MG63 (cell line): ENCODE results near the gene C14orf180. TPM values are rescaled to one million over a fixed set of nuclear protein-coding genes. Genes with fewer than 3 reads are reported as not detected.
A peak's percentile ranks its signal among the peaks of the same experiment; 100 is the strongest.
"Not testable (repeated sequence)": the region's sequence is repeated elsewhere in the genome, so short reads cannot be mapped to it uniquely, and the experiment has no call there.

ENCODE experiments used
- DNase-seq: peaks from one replicate; pipeline ENCODE4 v3.0.0-alpha.2; 2020
- H3K27me3 ChIP-seq: fragments of 250-450 bp; sonication (Bioruptor Pico); 2 replicates; pipeline ENCODE4 v1.5.1; 2020; ENCODE audit warnings: mild to moderate bottlenecking, moderate library complexity
- H3K36me3 ChIP-seq: fragments of 250-450 bp; sonication (Bioruptor Pico); 2 replicates; pipeline ENCODE4 v1.5.1; 2020; ENCODE audit warnings: mild to moderate bottlenecking, moderate library complexity
- H3K4me3 ChIP-seq: fragments of 250-450 bp; sonication (Bioruptor Pico); 2 replicates; pipeline ENCODE4 v1.5.1; 2020; ENCODE audit warnings: mild to moderate bottlenecking, moderate library complexity
- H3K9me3 ChIP-seq: fragments of 250-450 bp; sonication (Bioruptor Pico); 2 replicates; pipeline ENCODE4 v1.5.1; 2020; ENCODE audit warnings: mild to moderate bottlenecking, moderate library complexity
- total RNA-seq: library from RNA; depleted of rRNA; stranded (reverse); fragments of >200 nt; shearing (Covaris generic); gene quantifications from 2 replicates; pipeline ENCODE4 v1.2.3, GENCODE V29; 2014; ENCODE audit warnings: low replicate concordance

The C14orf180 gene
- total RNA-seq, 1 experiment from 2014 or later = not detected

DNA sequence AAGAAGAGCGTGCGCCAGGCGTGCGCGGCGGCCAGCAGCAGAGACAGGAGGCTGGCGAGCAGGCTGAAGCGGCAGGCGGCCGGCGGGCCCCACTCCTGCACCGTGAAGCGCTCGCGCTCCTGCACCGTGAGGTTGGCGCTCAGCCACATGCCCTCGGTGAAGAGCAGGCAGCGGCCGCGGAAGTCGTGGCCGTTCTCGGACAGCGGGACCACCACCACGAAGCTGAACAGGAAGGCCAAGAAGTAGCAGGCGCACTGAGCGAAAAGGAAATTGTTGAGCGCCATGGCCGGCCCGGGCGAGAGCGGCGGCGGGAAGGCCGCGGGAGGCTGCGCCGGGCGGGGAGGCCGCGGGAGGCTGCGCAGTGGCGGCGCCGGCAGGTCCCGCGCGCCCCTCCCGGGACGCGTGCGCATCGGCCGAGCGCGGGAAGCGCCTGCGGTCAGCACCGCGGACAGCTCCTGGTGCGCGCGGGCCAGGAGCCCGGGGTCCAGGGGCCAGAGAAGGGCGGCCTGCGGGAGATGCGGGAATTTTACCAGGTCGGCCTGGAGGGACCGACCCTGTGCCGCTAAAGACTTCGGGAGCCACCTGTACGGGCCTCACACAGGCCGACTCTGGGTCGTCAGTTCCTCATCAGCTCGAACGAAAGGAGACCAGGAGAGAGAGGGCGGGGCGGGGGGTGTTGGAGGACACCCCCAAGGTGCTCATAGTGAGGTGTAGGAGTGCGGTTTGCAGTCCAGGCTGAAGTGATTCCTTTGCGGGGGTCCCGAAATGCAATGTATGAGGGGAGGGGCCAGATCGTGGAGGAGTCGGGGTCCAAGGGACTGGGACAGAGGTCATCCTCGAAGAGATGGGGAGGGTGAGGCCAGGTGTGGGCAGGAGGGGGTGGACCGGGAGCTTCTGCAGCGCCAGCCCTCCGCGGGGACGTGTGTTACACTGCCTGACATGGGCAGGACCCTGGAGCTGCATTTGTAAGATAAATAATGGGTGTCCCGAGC lies 25.2 kb downstream of the C14orf180 start, which contains the start of gene TMEM179:
Gene TMEM179, minus strand, starts transcription at position 315 of the 992 bp plus-strand sequence. Its CDS starts 31 bp downstream, at position 284.
- Histone ChIP-seq H3K4me3 (no peak within 1 kb of the TSS), H3K27me3 (peaks cover 4% of the 10 kb centered on the region; the same call in 1 of the 2 replicates), H3K9me3 (no peaks in the 10 kb centered on the region), H3K36me3 (no peaks in the 10 kb centered on the region)
- DNase-seq = peak; percentile 21

DNA sequence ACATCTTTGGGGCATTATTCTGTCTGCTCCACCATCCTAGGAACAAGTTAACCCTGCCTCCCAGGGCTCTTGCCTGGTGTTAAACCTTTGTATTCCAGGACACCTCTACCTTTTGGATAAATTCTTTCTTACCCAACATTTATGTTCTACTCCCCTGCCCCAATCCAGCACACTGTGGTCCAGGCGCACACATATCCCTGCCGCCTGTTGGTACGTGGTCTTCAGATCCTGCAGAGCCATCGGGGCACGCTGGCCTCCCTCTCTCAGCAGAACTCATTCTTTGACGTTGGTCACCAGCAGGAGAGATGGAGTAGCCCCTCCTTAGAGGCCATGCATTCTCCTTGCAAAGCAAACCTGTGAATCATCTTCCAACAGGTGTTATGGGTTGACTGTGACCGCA lies 30.1 kb downstream of the C14orf180 start:
- no peaks in the 10 kb centered on the region for H3K36me3 ChIP-seq
- no peak for DNase-seq
- no peaks in the 10 kb centered on the region for H3K9me3 ChIP-seq
- H3K27me3 ChIP-seq = peaks cover 4% of the 10 kb centered on the region; the same call in 1 of the 2 replicates
- H3K4me3 ChIP-seq = no peak overlapping the region

DNA sequence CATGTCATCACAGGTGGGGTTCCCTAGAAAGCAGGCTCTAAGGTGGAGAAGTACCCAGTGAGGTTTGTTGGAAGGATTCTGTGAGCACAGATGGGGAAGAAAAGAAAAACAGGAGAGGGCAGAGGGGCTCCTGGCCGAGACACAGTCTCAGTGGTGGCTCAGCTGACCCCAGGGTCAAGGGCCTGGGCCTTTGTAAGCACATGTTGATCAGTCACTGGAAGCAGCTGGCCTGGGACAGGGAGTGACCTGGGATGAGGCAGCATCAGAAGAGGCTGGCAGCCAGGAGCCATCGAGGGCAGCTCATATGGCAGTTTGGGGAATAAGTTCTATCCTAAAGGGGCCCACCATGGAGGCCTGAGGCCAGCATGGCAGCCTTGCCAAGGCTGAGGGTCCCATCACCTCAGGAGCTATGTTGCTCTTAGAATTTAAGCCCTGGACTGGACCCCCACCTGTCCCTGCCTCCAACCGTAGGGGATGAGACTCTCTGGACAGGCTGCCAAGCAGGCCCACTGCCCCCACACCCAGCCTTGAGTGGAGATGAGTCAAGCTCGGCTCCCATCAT lies 31.3 kb downstream of the C14orf180 start:
- Histone ChIP-seq H3K4me3 (no peak overlapping the region), H3K36me3 (no peaks in the 10 kb centered on the region), H3K27me3 (no peaks in the 10 kb centered on the region; the same call in 1 of the 2 replicates), H3K9me3 (no peaks in the 10 kb centered on the region)
- no peak for DNase-seq

DNA sequence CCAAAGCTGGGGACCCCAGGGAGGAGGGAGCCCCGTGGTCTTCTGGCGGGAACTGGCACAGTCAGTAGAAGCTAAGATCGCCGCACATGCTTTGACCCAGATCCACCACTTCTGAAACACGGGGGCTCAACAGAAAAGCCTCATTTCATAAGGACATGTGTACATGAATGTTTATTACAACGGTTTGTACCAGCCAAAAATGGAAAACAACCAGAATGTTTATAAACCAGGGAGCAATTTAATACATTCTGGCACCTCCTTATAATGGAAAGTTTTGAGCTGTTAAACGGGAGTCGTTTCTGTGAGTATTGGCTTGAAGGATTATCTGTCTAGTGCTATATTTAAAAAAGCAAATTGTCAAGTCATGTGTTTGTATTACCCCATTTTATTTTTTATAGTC lies 32.3 kb downstream of the C14orf180 start:
- Histone ChIP-seq H3K9me3 (no peaks in the 10 kb centered on the region), H3K4me3 (no peak overlapping the region), H3K36me3 (no peaks in the 10 kb centered on the region), H3K27me3 (no peaks in the 10 kb centered on the region; the same call in none of the 2 replicates)
- DNase-seq = no peak

DNA sequence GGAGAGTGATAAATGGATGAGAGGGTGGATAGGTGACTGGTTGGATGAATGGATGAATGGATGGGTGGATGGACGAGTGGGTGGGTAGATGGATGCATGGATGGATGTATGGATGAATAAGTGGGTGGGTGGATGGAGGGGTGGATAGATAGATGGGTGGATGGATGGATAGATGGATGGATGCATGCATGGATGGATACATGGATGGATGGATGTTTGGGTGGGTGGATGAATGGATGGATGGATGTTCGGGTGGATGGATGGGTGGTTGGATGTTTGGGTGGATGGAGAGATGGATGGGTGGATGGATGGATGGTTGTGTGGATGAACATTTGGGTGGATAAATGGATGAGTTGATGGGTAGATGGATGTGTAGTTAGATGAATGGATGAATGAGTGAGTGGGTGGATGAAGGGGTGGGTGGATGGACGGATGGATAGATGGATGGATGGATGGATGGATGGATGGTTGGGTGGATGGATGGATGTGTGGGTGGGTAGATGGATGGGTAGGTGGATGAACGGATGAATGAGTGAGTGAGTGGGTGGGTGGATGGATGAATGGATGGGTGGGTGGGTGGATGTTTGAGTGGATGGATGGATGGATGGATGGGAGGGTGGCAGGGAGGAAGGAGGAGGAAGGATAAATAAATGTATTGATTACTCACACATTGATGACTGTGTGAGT lies 34.7 kb downstream of the C14orf180 start:
- H3K4me3 ChIP-seq = no peak overlapping the region
- H3K36me3 ChIP-seq = no peaks in the 10 kb centered on the region
- H3K27me3 ChIP-seq = no peaks in the 10 kb centered on the region; the same call in none of the 2 replicates
- DNase-seq = no peak
- no peaks in the 10 kb centered on the region for H3K9me3 ChIP-seq

DNA sequence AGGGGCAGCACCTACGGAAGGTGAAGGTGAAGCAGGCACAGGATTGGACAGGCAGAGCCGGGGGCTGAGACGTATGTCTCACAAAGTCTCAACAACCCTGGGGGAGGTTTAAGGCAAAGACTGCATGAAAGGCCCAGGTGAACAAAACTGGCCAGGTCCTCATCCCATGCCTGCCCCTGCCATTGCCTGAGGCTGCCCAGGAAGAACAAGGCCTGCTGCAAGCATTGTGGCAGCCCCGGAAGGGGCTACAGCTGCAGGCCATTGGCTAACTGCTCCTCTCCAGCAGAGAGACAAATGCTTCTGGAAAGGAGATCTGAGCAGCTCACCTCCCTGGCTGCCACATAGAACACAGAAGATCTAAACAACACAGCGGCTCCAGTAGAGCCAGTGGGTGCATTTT lies 45.4 kb downstream of the C14orf180 start:
- no peaks in the 10 kb centered on the region for H3K36me3 ChIP-seq
- no peaks in the 10 kb centered on the region for H3K27me3 ChIP-seq
- DNase-seq = no peak
- H3K4me3 ChIP-seq = no peak overlapping the region
- H3K9me3 ChIP-seq = no peaks in the 10 kb centered on the region

DNA sequence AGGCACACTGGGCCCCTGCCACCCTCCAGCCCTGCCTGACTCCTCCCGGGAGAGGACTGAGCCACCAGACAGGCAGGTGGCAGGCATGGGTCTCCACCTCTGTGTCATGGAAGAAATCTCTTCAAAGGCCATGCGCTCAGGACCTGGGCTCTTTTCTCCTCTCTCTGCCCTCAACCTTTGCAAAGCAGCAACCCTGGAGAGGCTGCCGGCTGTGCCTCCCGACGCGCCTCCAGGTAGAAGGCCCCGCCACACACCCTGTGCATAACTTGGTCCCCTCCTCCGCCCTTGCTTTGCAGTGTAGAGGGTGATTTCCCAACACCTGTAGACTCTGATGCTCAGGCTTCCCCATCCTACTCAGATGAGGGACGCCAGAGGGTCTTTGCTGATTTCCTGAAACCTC lies 53.2 kb downstream of the C14orf180 start:
- Histone ChIP-seq H3K36me3 (no peaks in the 10 kb centered on the region), H3K27me3 (no peaks in the 10 kb centered on the region), H3K9me3 (no peaks in the 10 kb centered on the region), H3K4me3 (no peak overlapping the region)
- no peak for DNase-seq

DNA sequence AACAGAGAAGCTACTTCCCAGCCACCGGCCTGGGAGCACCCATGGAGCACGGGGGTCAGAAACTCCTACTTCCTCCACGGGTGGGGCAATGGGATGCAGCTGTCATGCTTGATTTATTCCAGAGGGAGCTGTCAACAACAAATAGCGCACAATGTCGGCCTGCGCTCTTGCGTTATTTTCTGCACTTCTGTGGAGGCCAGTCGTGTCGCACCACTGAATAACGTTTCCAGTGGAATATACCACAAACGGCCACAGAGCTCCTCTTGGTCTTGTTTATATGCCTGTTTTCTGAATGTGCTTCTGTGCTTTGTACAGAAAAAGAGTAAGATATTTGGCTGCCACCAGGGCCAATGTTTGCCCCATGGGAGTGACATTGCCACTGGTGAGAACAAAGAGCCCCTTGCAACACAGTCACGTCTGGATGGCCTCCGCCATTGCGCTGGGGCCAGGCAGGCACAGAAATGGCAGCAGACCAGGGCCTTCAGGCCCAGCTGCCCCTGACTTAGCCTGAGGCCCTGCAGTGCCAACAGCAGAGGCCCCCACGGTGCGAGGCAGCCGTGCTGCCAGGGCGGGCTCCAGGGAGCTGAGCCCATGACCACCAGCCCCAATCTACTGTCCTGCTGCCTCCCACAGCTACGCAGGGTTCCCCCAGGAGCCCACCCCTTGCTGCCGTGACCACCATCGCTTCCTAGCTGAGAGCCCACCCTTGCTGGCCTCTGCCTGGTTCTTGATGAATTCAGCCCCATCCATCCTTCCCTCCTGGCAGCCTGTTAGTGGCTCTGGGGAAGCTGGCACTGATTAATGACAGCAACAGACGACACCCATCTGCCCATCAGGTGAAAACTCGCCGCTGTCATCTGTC lies 53.9 kb downstream of the C14orf180 start:
- Histone ChIP-seq H3K27me3 (no peaks in the 10 kb centered on the region), H3K4me3 (no peak overlapping the region), H3K36me3 (no peaks in the 10 kb centered on the region), H3K9me3 (no peaks in the 10 kb centered on the region)
- no peak for DNase-seq

DNA sequence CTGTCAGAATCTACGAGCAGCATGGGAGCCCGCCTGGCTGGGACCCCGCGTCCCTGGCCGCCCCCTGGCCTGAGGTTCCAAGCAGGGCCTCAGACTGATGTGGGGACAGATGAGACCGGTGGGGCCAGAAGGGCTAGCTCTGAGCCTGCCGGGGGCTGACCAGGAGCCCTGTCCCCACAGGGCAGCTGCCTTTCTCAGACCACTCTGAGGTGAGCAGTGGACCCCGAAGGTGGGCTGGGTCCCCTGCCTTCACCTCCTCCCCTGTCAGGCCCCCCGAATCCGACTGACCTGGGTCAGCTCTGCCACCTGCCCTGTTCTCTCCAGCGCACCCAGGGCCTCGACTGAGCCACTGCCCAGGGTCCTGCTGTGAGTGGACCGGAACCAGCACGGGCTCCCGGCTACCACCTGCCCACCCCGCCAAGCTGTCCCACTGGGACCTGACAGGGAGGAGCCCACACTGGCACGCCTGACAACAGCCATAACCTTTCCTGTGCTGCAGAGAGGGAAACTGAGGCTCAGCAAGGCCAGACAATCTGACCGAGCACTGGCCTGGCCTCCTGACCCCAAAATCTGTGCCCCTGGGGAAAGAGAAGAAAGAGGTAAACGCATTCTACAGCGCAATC lies 54.7 kb downstream of the C14orf180 start:
- Histone ChIP-seq H3K9me3 (no peaks in the 10 kb centered on the region), H3K27me3 (no peaks in the 10 kb centered on the region), H3K4me3 (no peak overlapping the region), H3K36me3 (no peaks in the 10 kb centered on the region)
- no peak for DNase-seq

DNA sequence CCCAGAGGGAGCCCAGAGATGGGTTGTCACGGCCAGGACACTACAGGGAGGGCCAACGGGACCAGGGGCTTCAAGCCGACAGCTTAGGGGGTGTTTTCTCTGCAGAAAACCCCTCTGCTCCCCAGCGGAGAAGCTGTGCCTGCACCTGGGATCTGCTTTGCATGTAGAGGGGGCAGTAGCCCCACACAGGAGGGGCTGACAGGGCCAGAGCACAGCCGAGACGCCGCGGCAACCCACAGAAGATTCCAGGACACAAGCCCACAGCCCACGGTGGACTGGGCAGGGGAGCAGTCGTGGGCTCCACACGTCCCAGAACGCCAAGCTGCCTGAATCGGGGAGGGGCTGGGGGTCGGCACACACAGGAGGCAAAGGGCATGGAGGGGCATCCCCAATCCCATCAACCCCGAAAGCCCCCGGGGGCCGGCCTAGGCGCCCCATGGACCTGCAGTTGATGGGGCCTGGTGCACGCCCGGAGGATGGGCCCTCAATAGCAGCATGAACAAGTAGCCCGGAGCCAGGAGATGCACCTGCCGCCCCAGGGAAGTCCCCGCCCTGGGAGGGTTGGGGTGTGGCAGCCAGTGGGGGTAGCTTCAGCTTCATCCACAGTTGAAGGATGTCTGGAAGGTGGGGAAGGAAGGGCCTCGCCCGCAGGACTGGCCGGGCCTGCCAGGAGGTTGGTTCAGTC lies 55.5 kb downstream of the C14orf180 start:
- no peak for DNase-seq
- no peaks in the 10 kb centered on the region for H3K36me3 ChIP-seq
- no peaks in the 10 kb centered on the region for H3K27me3 ChIP-seq
- no peaks in the 10 kb centered on the region for H3K9me3 ChIP-seq
- H3K4me3 ChIP-seq = no peak overlapping the region

DNA sequence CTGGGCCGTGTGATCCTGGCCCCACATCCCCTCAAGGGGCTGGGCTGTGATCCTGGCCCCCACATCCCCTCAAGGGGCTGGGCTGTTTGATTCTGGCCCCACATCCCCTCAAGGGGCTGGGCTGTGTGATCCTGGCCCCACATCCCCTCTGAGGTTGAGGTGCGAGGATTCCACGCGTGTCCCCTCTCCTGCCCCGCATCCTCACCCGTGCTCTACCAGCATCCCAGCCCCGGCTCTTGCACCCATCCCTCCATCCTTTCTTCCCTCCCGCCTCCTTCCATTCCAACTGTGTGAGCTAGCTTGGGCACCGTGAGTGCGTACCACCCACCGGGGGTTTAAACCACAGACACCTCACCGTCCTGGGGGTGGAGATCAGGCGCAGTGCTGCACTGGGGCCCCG lies 56.2 kb downstream of the C14orf180 start:
- H3K36me3 ChIP-seq = no peaks in the 10 kb centered on the region
- H3K4me3 ChIP-seq = no peak overlapping the region
- H3K27me3 ChIP-seq = no peaks in the 10 kb centered on the region
- H3K9me3 ChIP-seq = no peaks in the 10 kb centered on the region
- no peak for DNase-seq

DNA sequence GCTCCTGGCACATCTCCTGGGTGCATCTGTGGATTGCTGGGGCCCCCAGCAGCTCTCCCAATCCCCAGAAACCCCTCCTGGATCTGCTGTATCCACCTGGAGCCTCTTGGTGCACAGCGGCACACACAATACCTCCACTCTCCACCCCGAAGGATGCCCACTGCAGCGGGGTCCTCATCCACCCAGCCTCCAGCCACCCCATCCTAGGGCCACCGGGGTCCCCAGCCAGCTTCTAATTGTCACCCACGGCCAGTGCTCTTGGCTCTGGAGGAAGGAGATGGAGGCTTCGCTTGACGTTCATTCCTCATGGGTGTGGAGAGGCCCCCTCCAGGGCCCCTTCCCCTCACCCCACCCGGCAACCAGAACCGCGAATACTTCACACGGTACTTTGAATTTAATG lies 56.6 kb downstream of the C14orf180 start:
- H3K36me3 ChIP-seq = no peaks in the 10 kb centered on the region
- no peak for DNase-seq
- no peak overlapping the region for H3K4me3 ChIP-seq
- no peaks in the 10 kb centered on the region for H3K27me3 ChIP-seq
- no peaks in the 10 kb centered on the region for H3K9me3 ChIP-seq

DNA sequence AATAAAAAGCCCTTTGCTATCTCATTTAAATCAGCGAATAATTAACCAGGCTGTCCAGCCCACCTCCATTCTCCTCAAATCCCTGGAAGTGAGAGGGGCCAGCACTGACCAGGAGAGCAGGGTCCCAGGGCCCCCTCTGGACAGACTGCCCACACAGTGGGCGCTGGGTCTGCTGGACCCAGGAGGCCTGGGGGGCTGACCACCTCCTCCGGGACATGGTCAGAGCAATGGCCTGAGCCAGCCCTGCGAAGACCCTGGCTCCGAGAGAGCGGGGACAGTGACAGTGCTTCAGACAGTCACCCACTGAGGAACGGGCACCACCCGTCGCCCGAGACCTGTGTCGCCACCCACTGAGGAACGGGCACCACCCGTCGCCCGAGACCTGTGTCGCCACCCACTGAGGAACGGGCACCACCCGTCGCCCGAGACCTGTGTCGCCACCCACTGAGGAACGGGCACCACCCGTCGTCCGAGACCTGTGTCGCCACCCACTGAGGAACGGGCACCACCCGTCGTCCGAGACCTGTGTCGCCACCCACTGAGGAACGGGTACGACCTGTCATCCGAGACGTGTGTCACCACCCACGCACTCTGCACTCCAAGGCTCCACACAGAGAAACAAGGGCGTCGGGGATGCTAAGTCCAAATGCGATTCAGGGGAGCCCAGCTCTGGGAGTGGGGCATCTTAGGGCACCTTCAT lies 57.4 kb downstream of the C14orf180 start:
- H3K27me3 ChIP-seq, DNase-seq, H3K36me3 ChIP-seq: not testable (repeated sequence)

DNA sequence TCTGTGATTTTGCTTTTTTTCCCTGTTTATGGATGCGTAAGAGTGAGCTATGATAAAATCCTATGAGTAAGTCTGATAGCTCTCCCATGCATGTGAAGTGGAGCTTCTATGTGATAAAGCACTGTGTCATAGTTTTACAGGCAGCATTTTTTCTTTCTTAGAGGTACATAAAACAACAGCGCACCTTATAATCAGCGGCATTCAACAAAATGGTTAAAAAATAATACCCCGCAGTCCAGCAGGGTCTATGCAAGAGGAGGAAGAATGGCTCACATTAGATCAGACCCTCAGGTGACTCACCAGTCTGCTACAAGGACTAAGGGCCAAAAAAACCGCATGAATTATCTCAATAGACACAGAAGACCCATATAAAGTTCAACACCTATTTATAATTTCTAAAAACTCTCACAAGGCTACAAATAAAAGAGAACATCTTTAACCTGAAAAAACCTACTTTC lies 58.0 kb downstream of the C14orf180 start:
- Histone ChIP-seq H3K9me3 (no peaks in the 10 kb centered on the region), H3K36me3 (no peaks in the 10 kb centered on the region), H3K4me3 (no peak overlapping the region), H3K27me3 (no peaks in the 10 kb centered on the region)
- no peak for DNase-seq

More for the DNA sequence above, 57.4 kb downstream of the C14orf180 start:
- H3K9me3 ChIP-seq, H3K4me3 ChIP-seq: not testable (repeated sequence)

DNA sequence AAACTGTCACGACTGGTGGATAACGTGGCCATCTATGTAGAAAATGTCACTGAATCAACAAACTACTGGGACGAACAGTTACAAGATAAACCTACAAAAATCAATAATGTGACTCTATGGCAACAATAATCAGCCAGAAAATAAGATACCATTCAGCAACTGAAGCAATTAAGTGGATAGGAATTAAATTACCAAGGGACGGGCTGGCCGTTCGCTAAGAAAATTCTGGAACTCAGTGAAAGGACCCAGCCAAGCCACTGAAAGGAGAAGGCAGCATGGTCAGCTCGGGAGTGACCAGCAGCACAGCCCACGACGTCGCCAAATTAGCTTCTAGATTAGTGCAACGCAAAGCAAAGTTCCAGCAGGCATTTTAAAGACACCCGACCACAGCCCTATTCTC lies 58.6 kb downstream of the C14orf180 start:
- no peak for DNase-seq
- Histone ChIP-seq H3K9me3 (no peaks in the 10 kb centered on the region), H3K27me3 (no peaks in the 10 kb centered on the region), H3K4me3 (no peak overlapping the region), H3K36me3 (no peaks in the 10 kb centered on the region)
